Muscle of back (tissue), 13 donors: Measurements from ENCODE around the gene ARMS2. TPM values are rescaled to one million over a fixed set of nuclear protein-coding genes. Genes with fewer than 3 reads are reported as not detected.

ENCODE experiments used
- DNase-seq, 3 donors: peaks; one replicate each; pipeline versions ENCODE4 v3.0.0 to v3.0.0-alpha.2; 2013
- long read RNA-seq, 9 donors: transcript quantifications; one replicate each; lab custom pipeline, GENCODE V29; 2026
- polyA plus RNA-seq, 10 donors: library from polyadenylated mRNA; unstranded; fragments of 120-200 nt; gene quantifications; one replicate each; pipeline ENCODE4 v1.2.1, GENCODE V29; 2013; ENCODE audit not compliant: insufficient read length in 10 of 10

Gene ARMS2, protein sequence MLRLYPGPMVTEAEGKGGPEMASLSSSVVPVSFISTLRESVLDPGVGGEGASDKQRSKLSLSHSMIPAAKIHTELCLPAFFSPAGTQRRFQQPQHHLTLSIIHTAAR
- under 1 TPM in 4 of 10 donors, not detected in 6; 0.16 to 0.56 (median 0.35) TPM for polyA plus RNA-seq
- long read RNA-seq, donor 1: 0 reads
- long read RNA-seq, donor 2: 0 reads
- long read RNA-seq, donor 3: 0 reads
- long read RNA-seq, donor 4: 0 reads
- long read RNA-seq, donor 5: 0 reads
- long read RNA-seq, donor 6: 0 reads
- long read RNA-seq, donor 7: 0 reads
- long read RNA-seq, donor 8: 0 reads
- long read RNA-seq, donor 9: 0 reads

DNA sequence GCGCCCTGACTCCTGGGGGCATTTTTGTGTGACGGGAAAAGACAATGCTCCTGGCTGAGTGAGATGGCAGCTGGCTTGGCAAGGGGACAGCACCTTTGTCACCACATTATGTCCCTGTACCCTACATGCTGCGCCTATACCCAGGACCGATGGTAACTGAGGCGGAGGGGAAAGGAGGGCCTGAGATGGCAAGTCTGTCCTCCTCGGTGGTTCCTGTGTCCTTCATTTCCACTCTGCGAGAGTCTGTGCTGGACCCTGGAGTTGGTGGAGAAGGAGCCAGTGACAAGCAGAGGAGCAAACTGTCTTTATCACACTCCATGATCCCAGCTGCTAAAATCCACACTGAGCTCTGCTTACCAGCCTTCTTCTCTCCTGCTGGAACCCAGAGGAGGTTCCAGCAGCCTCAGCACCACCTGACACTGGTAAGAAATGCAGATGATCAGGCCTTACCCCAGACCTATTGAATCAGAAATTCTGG lies at the start of gene ARMS2:
TSS of gene ARMS2 (plus strand) at position 51 of the 478 bp plus-strand sequence. CDS start at position 126, 75 bp downstream.
- no peak for DNase-seq

DNA sequence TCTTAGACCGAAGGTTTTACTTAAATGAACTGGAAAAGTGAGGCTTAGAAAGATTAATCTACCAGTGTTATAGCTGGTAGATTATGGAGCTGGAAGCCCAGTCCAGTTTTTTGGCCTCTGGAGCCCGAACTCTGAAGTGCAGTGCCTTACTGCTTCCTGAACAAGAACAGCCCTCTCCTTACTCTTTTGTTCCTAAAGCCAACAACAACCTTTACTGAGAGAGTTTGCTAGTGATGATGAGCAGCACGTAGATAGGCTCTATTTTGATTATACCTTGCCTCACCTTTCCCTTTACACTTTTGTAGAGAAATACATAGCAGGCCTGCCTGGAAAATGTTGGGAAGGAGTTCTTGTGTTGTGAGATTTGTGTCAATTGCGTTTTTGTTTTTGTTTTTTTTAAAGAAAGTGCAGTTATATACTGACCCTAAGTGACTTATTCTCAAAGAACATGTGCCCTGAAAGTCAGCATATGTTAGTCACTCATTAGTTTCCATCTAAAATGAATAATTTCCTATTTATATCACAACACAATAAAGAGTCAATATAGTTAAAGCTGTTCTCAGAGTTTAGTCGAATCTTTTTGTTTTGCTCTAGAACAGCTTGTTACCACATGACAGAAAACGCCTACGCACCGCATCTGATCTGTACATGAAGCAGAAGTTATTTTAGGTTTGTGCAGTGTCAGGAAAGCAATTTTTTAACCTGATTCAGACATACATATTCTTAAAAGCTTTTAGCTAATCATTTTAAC lies 46.9 kb upstream of the ARMS2 start:
- peak in 1 of 3 donors; percentile 32 for DNase-seq

DNA sequence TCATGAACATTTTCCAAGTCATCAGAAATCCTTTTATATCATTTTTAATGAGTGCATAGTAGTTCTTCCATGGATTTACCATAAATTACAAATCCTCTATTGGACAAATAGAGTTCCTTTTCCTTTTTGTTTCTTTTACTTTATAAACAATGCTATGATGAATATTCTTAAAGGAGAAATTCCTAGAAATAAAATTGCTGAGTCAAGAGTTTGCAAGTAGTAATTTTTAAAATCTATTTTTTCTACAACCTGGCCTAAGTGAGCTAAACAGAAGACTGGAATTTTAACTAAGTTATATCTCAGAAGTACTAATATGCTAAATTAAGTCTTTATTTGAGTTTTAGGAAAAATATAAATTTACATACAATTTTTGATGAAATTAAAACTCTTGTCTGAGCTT lies 41.1 kb upstream of the ARMS2 start:
- DNase-seq: no peak

DNA sequence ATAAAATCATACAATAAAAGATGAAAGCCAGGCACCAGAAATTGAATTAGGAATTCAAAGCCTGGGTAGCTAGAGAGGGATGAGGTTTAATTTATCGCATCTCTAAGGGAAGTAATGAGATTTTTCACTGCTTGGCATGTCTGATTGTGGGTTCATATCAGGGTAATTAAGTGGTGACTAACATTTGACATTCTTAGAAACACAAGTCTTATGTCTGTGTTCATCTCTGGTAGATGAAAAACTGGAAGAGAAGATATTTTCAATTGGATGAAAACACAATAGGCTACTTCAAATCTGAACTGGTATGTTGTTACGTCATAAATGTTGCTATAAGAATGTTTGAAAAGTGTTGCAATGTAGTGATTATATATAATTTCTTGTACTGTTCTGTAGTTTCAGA lies 36.8 kb upstream of the ARMS2 start:
- no peak for DNase-seq

DNA sequence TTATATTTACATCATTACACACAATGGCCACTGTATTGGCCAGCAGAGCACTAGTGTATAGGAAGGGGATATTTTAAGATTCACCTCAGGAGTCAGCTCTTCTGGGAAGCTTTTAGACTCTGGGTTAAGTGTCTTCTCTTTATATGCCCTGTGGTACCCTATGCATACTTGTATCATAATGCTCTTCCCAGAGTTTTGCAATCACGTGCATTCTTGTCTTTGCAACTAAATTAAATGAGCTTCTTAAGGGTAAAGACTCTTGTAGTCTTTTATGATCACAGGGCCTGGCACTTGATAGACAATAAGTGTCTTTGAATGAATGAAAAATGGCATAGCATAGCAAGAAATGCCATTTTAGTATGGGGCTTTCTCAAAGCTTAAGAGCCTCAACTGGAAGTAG lies 35.4 kb upstream of the ARMS2 start:
- no peak for DNase-seq

DNA sequence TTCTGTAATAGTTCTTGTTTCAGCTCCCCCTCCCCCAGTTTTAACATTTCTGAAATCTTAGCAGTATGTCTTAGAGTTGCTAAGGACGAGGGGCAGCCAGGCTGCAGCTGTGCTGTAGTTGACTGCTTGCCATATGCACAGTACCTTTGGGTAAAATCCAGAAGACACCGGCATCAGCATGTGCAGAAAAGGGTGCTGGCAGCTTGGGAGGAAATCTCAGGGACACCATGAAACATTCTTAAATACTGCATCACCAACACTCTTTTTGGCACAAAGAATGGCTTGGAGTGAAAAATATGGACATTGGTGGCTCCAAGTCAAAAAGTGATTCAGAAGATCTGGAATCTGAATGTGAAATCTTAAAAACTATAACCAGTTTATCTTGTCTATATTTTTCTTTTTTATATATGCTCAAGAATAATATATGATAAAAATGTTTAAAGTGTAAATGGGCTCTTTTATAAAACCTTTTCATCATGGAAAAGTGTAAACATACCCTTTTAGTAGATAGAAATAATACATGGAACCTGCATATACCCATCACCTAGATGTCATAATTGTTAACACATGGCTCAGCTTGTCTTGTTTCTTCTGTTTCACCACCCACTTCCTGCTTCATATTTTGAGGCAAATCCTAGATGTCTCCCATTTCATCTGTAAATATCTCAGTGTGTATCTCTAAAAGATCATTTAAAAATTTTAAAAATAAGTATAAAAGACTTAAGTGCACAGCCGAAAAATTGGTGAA lies 34.4 kb upstream of the ARMS2 start:
- DNase-seq: peak; percentile 52 to 78 (median 68)

DNA sequence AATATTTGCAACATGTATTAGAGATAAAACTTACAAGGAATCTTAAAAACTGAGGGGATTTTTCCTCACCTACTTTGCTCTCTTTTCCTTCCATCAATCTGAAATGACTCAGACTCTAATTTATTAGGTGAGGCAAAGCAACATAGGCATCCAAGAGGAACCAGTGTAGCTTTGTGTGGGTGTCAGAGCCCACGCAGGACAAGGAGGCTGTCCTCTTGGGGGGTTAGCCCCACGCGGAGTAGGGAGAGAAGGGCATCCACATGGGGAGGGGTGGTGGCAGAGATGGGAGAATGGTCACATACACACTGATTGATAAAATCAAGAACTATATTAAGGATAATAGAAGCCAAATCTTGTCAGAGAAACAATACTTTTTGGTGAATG lies 33.8 kb upstream of the ARMS2 start:
- DNase-seq: no peak

DNA sequence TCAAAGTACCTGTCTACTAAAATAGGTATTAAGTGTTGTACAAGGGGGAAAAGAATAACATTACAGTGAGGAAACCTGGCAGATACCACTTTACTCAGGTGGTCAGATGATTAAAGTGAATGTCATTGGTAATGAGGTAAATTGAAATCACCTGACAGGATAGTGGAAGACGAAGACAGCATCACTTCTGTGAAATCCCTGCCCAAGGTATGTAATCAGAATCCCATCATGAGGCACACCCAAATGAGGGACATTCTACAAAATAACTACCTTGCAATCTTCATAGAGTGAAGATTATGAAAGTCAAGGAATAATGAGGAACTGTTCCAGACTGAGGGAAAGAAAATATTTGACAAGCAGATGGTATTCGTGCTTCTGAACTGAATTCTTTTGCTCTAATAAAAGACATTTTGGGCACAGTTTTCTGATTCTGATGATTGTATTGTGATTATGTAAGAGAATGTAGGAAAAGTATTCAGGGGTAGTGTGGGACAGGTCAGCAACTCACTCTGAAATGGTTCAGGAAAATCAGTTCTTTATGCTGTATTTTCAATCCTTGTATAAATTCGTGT lies 33.3 kb upstream of the ARMS2 start:
- no peak for DNase-seq

DNA sequence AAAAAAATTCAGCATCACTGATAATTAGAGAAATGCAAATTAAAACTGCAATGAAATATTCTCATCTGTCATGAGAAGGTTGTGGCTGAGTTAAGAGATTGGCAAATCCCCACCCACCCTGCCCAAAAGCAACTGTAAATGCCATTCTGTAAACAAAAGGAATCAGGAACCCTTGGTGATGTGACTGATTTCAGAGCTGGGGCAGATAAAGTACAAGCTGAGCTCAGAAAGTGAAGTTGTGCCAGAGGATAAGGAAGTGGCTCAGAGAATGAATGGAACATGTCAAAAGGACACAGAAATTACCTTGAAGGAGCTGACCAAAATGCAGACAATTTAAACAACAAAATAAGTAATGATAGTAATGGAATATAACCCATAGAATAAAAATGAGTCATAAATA lies 32.7 kb upstream of the ARMS2 start:
- DNase-seq: no peak

DNA sequence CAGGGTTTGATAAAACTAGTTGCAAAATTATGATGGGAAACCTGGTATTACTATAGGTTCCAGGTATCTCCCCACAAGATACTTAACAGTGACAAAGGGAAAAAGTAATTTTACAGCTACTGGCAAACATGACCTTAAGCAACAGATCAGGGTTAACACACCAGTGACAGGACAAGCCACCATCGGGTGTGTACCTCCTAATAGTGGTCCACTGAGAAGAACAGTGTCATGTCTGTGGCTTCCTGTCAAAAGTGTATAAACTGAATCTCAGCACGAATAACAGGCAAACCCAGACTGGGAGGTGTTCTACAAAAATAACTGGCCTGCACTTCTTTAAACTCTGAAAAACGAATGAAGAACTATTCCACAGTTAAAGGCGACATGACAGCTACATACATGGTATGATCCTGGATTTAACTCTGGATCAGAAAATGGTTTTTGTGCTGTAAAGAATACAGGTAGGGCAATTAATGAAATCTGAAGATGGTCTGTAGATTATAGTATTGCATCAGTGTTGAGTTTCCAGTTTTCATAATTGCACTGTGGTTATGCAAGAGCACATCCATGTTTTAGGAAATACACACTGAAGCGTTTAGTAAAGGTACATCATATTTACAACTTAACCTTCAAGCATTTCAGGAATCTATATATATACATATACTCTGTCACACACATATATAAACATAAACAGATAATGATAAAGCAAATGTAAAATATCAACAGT lies 32.0 kb upstream of the ARMS2 start:
- no peak for DNase-seq

DNA sequence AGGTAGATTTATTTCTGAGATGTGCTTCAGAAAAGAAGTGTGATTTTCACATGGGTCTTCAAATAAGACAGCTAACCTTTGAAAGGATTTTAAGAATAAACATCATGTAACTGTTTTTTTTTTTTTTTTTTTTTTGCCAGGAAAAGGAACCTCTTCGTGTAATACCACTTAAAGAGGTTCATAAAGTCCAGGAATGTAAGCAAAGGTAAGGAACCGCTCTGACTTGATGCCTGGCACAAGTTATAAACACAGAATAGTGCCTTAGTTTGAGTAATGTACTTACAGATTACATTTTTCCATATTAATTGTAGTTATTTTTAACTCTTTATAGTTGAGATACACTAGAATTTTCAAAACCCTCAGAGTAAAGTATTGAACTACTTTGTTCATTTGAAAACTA lies 30.4 kb upstream of the ARMS2 start:
- DNase-seq: no peak

DNA sequence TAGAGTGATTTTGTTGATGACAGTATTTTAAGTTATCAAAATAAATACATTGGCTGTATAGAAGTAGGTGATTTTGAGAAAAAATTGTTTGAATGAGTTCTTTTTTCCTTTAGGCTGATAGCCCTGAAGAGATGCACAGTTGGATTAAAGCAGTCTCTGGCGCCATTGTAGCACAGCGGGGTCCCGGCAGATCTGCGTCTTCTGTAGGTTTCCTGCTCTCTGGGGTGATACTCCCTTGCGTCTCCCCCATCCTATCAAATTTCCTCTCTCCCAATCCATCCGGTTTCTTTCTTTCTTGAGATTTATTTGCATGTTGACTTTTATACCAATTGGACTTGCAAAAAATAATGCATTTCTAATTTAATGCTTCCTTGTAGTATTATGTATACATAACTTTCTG lies 27.6 kb upstream of the ARMS2 start:
- no peak for DNase-seq

DNA sequence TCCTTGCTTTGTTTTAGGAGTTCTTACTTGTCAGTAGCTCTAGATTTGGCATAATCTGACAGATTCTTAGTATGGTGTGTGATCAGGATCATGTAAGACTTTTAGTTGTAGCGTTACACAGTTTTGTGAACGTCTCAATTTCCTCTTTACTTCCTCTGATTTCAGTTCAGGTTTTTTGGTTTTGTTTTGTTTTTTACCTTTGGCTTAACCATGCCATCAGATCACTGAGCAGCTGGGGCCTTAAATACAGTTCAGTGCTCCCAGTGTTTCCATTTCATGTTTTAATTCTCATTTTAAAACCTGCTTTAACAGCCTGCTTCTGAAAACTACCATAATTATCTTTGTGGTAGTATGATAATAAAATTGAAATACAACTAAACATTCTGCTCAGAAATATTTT lies 27.2 kb upstream of the ARMS2 start:
- no peak for DNase-seq

DNA sequence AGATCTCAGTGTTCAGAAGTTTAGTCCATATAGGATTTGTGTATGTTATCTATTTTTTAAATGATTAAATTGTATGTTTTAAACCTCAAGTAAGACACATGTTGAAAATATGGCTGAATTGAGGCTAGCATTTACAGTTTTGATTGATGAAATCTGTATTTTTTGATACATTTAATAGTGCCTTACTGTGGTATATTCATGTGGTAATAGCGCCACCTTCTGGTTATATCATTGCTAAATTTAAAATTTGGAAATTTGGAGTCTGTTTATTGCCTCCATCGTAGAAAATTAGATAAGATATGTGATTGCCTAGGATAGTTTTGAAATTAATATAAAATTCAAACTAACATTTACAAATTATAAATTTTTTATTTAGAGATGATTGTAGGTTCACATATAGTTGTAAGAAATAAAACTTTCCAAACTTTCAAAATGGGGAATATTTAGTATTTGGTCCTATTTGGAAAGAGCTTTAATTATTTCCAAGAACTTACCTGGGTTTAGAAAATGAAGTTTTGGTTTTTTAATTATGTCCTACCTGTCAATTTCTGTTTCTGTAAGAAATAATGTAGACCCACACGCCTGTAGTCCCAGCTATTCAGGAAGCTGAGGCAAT lies 19.1 kb upstream of the ARMS2 start:
- DNase-seq: peak; percentile 30 to 62 (median 45)

DNA sequence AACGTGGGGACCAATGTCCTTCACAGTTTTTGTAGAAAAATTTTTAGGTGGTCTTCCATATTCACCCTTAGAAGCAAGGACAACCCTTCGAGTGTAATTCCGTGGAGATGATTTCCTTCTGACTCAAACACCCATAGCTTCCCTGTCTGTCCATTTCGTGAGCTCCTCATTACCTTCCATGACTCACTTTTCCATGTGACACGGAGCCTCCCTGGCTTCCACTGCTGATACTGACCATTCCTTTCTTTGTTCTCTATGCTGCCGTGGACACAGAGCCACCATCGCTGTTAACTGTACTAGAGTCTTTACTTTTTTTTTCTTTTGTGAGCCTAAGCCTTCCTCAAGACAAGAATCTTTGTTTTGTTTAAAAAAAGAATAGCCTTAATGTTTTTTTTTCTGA lies 12.5 kb upstream of the ARMS2 start:
- DNase-seq: no peak

DNA sequence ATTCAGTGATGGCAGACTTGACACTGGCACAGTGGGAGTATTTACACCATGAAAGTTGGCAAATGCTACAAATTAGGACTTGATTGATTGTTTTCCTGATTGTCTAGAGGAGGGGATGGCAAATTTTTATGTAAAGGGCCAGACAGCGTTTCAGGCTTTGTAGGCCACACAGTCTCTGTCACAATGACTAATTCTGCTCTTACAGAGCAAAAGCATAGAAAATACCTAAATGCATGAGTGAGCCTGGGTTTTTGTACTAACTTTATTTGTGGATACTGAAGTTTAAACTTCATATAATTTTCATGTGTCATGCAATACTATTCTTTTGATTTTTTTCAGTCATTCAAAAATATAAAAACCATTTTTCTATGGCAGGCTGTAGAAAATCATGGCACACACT lies 9.0 kb upstream of the ARMS2 start:
- DNase-seq: no peak

DNA sequence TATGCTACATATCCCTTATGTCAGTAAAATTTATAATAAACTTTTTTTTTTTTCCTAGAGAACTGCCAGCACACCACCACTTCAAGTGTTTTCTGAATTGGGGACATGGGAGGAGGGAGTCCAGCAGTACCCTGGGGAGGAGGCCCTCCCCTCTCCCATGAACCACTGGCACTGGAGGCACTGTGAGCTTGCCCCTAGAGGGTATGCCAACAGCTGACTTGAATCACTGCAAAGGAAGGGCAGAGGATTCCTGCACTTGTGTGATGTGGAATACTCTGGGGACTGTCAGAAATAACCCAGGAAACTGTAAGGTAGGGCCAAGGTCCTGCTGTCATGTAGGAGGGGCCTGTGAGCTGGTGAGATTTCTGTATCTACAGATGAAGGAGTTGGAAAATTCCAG lies 8.5 kb upstream of the ARMS2 start:
- DNase-seq: no peak

DNA sequence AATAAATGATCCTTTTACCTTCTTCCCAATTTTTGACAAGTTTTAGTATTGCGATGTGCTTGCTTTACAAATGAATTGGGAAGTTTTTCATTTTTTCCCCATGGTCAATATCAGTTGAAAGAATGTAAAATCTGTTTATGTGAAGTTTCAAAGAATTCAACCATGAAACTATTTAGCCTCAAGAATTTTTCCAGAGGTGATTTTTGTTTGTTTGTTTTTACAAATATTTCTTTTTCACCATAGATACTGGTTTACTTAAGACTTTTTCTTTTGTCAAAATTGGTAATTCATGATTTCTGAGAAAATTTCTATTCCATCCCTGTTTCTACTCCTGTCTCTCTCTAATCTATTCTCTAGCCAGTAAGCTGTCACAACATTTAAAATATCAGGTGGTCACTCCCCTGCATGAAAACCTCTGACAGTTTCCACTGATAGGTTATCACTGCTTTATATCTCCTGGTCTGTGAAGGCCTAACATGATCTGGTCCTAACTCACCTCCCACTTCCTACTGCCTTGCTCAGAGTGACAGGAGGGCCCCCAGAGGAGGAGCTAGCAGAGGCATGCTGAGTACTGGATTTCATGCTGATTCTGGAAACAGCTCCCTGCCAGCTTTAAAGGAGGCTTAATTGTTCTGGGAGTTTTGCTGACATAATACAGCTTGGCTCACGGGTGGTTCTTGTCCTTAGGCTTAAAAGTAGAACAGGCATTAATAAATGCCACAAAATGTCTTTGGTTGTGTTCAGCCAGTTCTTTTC lies 7.6 kb upstream of the ARMS2 start:
- no peak for DNase-seq

DNA sequence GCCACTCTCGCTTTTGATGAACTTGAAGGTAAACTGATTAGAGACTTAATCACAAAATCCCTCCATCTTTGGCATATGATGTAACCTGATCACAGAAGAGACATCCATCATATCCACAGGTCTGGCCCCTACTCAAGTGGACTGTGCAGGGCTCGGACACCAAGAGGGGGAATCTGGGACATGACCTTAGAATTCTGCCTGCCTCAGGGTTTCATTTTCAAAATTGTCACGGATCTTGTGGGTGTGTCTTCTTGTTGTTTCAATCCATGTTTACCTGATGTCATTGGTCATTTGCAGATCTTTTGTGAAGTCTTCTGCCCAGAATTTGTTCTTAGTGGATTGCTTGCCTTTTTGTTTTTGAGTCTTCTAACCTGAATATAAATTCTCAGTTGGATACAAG lies 5.9 kb upstream of the ARMS2 start:
- DNase-seq: no peak

DNA sequence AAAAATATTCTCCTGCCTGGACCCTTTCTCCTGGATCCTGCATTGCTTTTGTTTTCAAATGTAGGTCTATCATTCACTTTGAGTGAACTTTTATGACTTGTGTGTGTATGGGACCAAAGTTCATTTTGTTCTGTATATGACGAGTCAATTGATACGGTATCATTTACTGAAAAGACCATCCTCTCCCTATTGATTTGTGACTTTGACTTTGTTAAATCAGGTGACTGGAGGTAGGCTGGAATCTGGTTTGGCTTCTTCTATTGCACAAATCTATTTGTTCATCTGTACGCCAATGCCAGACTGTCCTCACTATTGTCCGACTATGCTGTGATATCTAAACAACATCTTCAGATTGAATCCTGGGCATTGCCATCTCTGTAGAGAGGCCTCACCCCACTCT lies 5.3 kb upstream of the ARMS2 start:
- no peak for DNase-seq
